ENCODE results near the gene IAH1.

DNA sequence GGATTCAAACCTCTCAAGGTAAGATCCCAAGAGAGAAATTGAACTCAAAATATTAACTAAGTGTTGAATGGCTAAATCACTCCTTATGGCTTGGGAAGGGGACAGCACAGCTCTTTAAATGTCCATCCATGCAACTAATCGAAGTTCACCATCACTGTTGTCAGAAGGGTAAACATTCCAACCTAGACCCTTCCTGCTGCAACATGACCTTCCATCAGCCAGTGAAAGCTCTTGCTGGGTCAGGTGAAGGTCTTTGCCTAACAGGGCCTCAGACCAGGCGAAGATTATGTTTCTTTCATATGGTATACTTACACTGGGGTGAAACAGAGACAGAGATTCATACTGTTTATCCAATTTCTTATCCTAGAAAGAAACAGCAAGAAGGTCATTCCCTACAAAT lies 16.4 kb downstream of the IAH1 start:
- no peak for TF ChIP-seq CTCF (IDR thresholded peaks at IDR 0.05; ENCODE audit: insufficient read depth, low read depth, low read length)
- TF ChIP-seq EZH2 (IDR thresholded peaks at IDR 0.05; ENCODE audit: insufficient read depth, low read length), result no peak

Data from astrocyte (in vitro differentiated cells and primary cell).